CD4-positive, alpha-beta T cell (primary cell): Measurements from ENCODE around the gene UVSSA. TPM values are rescaled to one million over a fixed set of nuclear protein-coding genes. Genes with fewer than 3 reads are reported as not detected.
A peak's percentile ranks its signal among the peaks of the same experiment; 100 is the strongest.

Experiments used
- ATAC-seq: fragments of 200-7000 bp; cut with Tn5 transposase; one replicate; pipeline ENCODE4 v1.10.0; 2022; ENCODE audit warnings: mild to moderate bottlenecking; ENCODE audit not compliant: poor library complexity
- CTCF ChIA-PET: fragments of 350-600 bp; sonication (Branson Sonifier 250); formaldehyde crosslinking; loops from one replicate; lab custom pipeline; 2021; ENCODE audit warnings: antibody characterized with exemption, inconsistent platforms; lab: Charles Lee
- POLR2A ChIA-PET: fragments of 350-600 bp; sonication (Branson Sonifier 250); formaldehyde crosslinking; loops from one replicate; lab custom pipeline; 2021; ENCODE audit warnings: antibody characterized with exemption, inconsistent platforms; lab: Charles Lee
- DNase-seq, 14 experiments: peaks; one replicate each; pipeline ENCODE4 v3.0.0-alpha.2; 2013 to 2020; ENCODE audit warnings: mixed read lengths in 2 of 14
- H3K27ac ChIP-seq, 2 donors: one replicate each; pipeline versions ENCODE4 v1.5.1 to v1.7.0; 2013; ENCODE audit warnings: low read length in 2 of 2, low read depth in 1 of 2, mild to moderate bottlenecking in 1 of 2
- H3K27me3 ChIP-seq, 2 experiments: 1 replicate in 1 of 2; 2 replicates in 1 of 2; pipeline versions ENCODE4 v1.6.1 to v1.7.0; 2013; ENCODE audit warnings: low read length in 2 of 2, control low read depth in 1 of 2, mild to moderate bottlenecking in 1 of 2, moderate library complexity in 1 of 2; ENCODE audit not compliant: insufficient read depth in 2 of 2, control insufficient read depth in 1 of 2
- H3K36me3 ChIP-seq: one replicate; pipeline ENCODE4 v1.6.1; 2013; ENCODE audit warnings: low read length, control low read depth; ENCODE audit not compliant: insufficient read depth
- H3K4me1 ChIP-seq: one replicate; pipeline ENCODE4 v1.6.1; 2013; ENCODE audit warnings: low read length, control low read depth; ENCODE audit not compliant: insufficient read depth
- H3K4me3 ChIP-seq: one replicate; pipeline ENCODE4 v1.5.1; 2013; ENCODE audit warnings: mild to moderate bottlenecking, low read length, moderate library complexity
- H3K9me3 ChIP-seq, 2 experiments: 1 replicate in 1 of 2; 2 replicates in 1 of 2; pipeline versions ENCODE4 v1.6.1 to v1.7.0; 2013; ENCODE audit warnings: low read length in 2 of 2, mild to moderate bottlenecking in 2 of 2, control low read depth in 1 of 2, moderate library complexity in 1 of 2; ENCODE audit not compliant: control insufficient read depth in 1 of 2, insufficient read depth in 1 of 2
- H3K27ac Mint-ChIP-seq: one replicate; pipeline ENCODE4 v1.8.0; 2020; ENCODE audit warnings: mixed read lengths
- H3K27me3 Mint-ChIP-seq: one replicate; pipeline ENCODE4 v1.8.0; 2021; ENCODE audit warnings: mixed read lengths
- H3K36me3 Mint-ChIP-seq: one replicate; pipeline ENCODE4 v1.8.0; 2021; ENCODE audit warnings: low read depth, mixed read lengths
- H3K4me1 Mint-ChIP-seq: one replicate; pipeline ENCODE4 v1.8.0; 2021; ENCODE audit warnings: low read depth, mixed read lengths
- H3K4me3 Mint-ChIP-seq: one replicate; pipeline ENCODE4 v1.8.0; 2020; ENCODE audit warnings: mild to moderate bottlenecking, mixed read lengths
- H3K9me3 Mint-ChIP-seq: one replicate; pipeline ENCODE4 v1.8.0; 2020; ENCODE audit warnings: mixed read lengths
- intact Hi-C, 2 experiments: fragments of 100-400 bp; cut with DNase I in 1 of 2; cut with micrococcal nuclease in 1 of 2; formaldehyde crosslinking; loops; one replicate each; pipeline versions ENCODE4 v1.15.1 to v1.9.0; 2023 to 2025; cut with DNase I, micrococcal nuclease
- total RNA-seq, 174 experiments: library from RNA in 2 of 174; stranded (reverse) in 2 of 174; gene quantifications; one replicate each; pipeline ENCODE4 v1.2.3 and lab custom pipeline; 2021 to 2026
- TF ChIP-seq, protein P1 (sequence below): fragments of 200-600 bp; IDR thresholded peaks from one replicate; pipeline ENCODE4 v1.8.0; 2022; ENCODE audit warnings: antibody characterized with exemption, mild to moderate bottlenecking

UVSSA gene
- total RNA-seq, 2 experiments from 2014 or later = 31.1 to 33.1 TPM

DNA sequence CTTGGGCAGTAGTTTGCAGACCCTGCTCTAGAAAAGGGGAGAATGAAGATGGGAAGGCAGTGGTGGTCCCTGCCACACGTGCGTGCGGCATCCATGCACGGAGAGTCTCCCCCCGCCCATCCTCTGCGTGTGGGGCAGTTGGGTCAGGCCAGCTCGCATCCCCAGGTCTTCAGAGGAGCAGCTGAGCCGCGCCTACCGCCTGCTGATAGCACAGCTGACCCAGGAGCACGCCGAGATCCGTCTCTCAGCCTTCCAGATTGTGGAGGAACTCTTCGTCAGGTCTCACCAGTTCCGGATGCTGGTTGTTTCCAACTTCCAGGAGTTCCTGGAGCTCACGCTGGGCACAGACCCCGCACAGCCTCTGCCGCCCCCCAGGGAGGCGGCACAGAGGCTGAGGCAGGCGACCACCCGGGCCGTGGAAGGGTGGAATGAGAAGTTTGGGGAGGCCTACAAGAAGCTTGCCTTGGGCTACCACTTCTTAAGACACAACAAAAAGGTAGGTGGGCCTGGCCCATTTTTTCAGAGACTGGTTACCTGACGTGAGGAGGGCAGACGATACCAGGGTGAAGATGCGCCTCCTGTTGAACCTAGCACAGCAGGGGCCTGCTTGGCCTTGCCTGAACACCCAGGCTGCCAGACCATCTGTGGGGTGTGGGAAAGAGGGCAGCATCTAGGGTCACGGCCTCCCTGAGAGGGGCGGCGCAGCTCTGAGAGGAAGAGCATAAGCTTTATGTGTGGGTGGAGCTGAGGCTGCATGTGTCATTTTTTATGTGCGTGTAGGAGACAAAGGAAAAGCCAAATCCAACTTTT lies 2.6 kb downstream of the UVSSA start:
- CTCF ChIA-PET = no interaction called here
- Mint-ChIP-seq H3K9me3 (no peaks in the 10 kb centered on the region), H3K36me3 (peaks cover 33% of the 10 kb centered on the region), H3K4me1 (peaks cover 56% of the 10 kb centered on the region), H3K27me3 (no peaks in the 10 kb centered on the region), H3K27ac (peak overlapping the region; percentile 96), H3K4me3 (peak overlapping the region; percentile 64)
- no peaks in the 10 kb centered on the region for H3K27me3 ChIP-seq
- DNase-seq = peak in 1 of 14 experiments; percentile 6
- H3K4me3 ChIP-seq = no peak overlapping the region
- TF ChIP-seq, protein P1, sequence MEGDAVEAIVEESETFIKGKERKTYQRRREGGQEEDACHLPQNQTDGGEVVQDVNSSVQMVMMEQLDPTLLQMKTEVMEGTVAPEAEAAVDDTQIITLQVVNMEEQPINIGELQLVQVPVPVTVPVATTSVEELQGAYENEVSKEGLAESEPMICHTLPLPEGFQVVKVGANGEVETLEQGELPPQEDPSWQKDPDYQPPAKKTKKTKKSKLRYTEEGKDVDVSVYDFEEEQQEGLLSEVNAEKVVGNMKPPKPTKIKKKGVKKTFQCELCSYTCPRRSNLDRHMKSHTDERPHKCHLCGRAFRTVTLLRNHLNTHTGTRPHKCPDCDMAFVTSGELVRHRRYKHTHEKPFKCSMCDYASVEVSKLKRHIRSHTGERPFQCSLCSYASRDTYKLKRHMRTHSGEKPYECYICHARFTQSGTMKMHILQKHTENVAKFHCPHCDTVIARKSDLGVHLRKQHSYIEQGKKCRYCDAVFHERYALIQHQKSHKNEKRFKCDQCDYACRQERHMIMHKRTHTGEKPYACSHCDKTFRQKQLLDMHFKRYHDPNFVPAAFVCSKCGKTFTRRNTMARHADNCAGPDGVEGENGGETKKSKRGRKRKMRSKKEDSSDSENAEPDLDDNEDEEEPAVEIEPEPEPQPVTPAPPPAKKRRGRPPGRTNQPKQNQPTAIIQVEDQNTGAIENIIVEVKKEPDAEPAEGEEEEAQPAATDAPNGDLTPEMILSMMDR = no peak
- no peak overlapping the region for H3K27ac ChIP-seq
- H3K4me1 ChIP-seq = peaks cover 46% of the 10 kb centered on the region
- POLR2A ChIA-PET = no interaction called here
- H3K36me3 ChIP-seq = peaks cover 28% of the 10 kb centered on the region
- intact Hi-C loops = loop anchor here (2.0 to 5.0 kb wide), 9 partner anchors 42 to 607 kb away; partner anchors contain the start of genes FGFRL1 (in 2 of the 2), GAK (in 1 of the 2), SLBP (in 1 of the 2) and TACC3 (in 1 of the 2)
- H3K9me3 ChIP-seq = no peaks in the 10 kb centered on the region
- ATAC-seq = no peak

DNA sequence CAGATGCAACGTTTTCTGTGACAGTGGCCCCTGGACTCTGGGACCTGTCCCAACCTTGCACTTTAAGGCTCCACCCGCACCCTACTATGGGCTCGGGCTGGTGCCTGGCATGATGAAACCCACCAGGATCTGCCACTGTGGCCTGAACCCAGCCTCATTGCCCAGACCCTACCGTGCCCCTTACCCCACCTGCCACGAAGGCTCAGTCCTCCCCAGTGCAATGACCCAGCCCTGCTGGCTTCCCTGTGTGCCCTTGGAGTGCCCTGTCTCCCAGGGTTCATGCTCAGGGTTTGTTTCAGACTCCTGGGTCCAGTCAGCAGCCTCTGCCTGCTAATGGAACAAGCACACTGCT lies 3.1 kb downstream of the UVSSA start:
- no peaks in the 10 kb centered on the region for H3K9me3 ChIP-seq
- H3K4me1 ChIP-seq = peaks cover 40% of the 10 kb centered on the region
- H3K27me3 Mint-ChIP-seq = no peaks in the 10 kb centered on the region
- ChIA-PET CTCF (interaction anchor here (1.7 kb wide), 1 partner anchor 82 kb away, joined by 3 read pairs; no protein-coding TSS in a partner anchor), POLR2A (no interaction called here)
- intact Hi-C loops = loop anchor here (2.0 to 5.0 kb wide), 3 partner anchors 372 to 608 kb away; partner anchors contain the start of genes TACC3 (in 1 of the 2) and TMEM129 (in 1 of the 2)
- no peak overlapping the region for H3K4me3 Mint-ChIP-seq
- no peaks in the 10 kb centered on the region for H3K27me3 ChIP-seq
- no peaks in the 10 kb centered on the region for H3K9me3 Mint-ChIP-seq
- H3K4me3 ChIP-seq = no peak overlapping the region
- DNase-seq (no peak), ATAC-seq (no peak)
- TF ChIP-seq, protein P1 = no peak
- no peak overlapping the region for H3K27ac ChIP-seq
- H3K4me1 Mint-ChIP-seq = peaks cover 50% of the 10 kb centered on the region
- H3K36me3 Mint-ChIP-seq = peaks cover 33% of the 10 kb centered on the region
- H3K36me3 ChIP-seq = peaks cover 34% of the 10 kb centered on the region
- H3K27ac Mint-ChIP-seq = peak overlapping the region; percentile 36

DNA sequence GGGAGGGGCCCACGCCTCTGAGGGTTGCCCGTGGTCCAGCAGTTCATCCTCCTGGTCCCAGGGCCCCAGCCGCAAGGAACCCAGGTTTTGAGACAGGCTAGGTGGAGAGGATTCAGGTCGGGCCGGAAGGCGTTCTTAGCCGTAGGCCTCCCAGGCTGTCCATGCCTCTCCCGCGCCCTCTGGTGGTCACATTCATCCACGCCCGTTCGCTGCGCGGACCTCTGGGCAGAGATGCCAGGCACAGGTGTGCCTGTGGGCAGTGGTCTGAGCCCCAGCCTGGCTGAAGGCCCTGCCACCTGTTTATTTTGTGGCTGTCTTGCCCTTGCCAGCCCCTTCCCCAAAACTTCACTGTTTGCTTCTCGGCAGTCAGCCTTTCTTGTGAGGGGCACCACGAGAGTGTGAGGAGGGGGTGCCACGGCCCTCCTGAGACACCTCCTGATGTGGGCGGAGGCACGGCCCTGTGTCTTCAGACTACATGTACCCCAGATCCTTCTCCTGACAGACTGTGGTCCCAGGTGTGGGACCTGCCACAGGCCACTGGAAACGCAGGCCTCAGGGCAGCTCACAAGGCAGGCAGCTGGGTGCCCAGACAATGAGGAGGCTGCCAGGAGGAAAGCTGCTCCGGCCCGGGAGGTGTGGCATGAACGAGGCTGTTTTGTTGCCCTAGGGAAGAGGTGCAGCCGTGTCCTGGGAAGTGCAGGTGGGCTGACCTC lies 5.0 kb downstream of the UVSSA start:
- ATAC-seq = peak; percentile 39
- CTCF ChIA-PET = interaction anchor here (1.5 to 1.7 kb wide), 2 partner anchors 84 to 185 kb away, joined by 3 read pairs; no protein-coding TSS in a partner anchor
- peak overlapping the region; percentile 66 for H3K4me3 Mint-ChIP-seq
- DNase-seq = peak; percentile 80 to 94 (median 89)
- H3K27ac Mint-ChIP-seq = peak overlapping the region; percentile 77
- Histone ChIP-seq H3K9me3 (no peaks in the 10 kb centered on the region), H3K4me1 (peaks cover 36% of the 10 kb centered on the region), H3K36me3 (peaks cover 46% of the 10 kb centered on the region), H3K4me3 (no peak overlapping the region), H3K27me3 (no peaks in the 10 kb centered on the region), H3K27ac (no peak overlapping the region)
- no peaks in the 10 kb centered on the region for H3K9me3 Mint-ChIP-seq
- peaks cover 38% of the 10 kb centered on the region for H3K4me1 Mint-ChIP-seq
- TF ChIP-seq, protein P1 = peak; percentile 92
- POLR2A ChIA-PET = interaction anchor here (0.6 kb wide), 1 partner anchor 104 kb away, joined by 3 read pairs; no protein-coding TSS in a partner anchor
- H3K36me3 Mint-ChIP-seq = peaks cover 26% of the 10 kb centered on the region
- intact Hi-C loops = loop anchor here (1.0 to 5.0 kb wide), 6 partner anchors 74 to 610 kb away; partner anchors contain the start of genes TACC3 (in 1 of the 2) and TMEM129 (in 1 of the 2)
- no peaks in the 10 kb centered on the region for H3K27me3 Mint-ChIP-seq
